ENCODE measurements around the gene COPE.

COPE gene

DNA sequence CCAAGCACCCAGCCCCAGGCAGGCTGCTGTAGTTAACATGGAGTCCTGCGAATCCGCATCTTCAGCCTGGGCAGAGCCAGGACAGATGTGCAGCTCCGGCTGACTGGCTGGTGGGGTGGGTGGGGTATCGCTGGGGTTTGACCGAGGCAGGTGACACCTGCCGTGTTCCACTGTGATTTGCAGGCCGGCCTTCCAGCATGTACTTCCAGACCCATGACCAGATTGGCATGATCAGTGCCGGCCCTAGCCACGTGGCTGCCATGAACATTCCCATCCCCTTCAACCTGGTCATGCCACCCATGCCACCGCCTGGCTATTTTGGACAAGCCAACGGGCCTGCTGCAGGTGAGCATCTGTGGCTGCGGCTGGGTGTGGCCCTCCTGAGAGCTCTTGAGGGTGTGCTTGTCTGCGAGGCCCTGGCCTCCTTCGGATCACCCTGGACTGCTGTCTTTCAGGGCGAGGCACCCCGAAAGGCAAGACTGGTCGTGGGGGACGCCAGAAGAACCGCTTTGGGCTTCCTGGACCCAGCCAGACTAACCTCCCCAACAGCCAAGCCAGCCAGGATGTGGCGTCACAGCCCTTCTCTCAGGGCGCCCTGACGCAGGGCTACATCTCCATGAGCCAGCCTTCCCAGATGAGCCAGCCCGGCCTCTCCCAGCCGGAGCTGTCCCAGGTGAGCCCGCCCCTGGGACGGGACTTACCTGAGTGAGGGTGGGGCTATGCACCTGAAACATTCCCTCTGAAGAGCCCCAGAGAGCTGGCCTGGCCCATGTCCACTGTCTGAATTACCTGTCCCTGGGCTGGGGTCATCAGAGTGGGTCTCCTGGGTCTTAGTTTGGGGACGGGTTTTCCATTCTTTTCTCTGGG, 53.8 kb downstream of the COPE start:
- DNase-seq, result no peak

GRCh38 chr19:18863843-18864362, 55.3 kb downstream of the COPE start:
- no peak for DNase-seq

DNA sequence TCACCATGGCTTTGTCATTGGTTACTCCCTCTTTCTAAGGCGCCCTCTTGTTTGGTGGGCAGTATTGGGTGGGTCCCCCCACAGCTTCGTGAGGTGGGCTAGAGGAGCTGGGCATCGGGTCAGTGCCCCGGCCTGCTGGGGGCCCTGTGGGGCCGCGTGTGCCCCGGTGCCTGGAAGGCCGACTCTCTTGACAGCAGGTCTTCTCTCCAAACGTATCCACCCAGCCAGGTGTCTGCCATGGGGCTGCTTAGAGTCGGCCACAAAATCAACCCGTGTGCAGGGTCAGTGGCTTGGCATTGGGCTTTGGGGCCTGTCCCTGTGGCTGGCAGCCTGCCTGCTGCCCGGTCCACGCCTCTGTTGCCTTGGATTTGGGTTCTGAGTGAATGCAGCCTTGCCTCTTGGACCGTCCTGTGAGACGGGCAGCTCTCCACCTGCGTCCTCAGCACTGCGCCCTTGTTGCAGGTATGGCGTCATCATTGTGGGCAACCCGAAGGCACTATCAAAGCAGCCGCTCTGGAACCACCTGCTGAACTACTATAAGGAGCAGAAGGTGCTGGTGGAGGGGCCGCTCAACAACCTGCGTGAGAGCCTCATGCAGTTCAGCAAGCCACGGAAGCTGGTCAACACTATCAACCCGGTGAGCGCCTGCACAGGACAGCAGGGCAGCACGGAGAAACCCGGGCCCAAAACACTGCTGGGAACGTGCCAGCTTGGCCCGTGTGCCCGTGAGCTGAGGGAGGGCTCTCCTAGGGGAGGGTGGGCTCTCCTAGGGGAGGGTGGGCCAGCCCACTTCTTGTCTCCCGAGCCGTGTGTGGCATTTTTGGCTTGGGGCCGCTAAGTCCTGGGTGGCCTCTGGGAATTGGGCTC, 56.0 kb downstream of the COPE start:
- no peak for DNase-seq

DNA sequence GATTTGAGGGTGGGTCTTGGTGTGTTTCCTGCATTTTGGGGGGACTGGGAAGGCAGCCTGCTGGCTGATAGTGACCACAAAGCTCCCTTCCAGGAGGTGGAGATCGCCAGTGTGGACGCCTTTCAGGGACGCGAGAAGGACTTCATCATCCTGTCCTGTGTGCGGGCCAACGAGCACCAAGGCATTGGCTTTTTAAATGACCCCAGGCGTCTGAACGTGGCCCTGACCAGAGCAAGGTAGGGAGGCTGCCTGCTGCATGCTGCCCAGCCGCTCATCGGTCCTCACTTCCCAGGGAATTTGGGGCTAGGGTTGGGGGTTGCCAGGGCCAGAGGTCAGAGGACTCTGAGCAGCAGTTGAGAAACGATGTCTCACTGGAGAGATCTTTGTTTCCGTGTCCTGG, 57.3 kb downstream of the COPE start:
- DNase-seq, result no peak

- no peak for DNase-seq
Observed at GRCh38 chr19:18861235-18861634, 58.0 kb downstream of the COPE start.

DNA sequence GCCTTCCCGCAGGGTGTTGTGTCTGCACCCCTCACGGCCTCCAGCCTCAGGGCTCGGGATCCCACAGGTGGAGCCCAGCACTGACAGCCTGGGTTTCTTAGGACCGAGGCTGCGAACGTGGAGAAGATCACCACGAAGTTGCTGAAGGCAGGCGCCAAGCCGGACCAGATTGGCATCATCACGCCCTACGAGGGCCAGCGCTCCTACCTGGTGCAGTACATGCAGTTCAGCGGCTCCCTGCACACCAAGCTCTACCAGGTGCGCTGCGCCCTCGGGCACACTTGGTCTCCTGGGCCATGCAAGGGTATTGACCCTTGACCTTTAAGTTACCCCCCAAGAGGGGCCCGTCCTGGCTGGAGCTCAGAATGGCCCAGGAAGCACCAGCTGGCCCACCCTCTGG, 58.5 kb downstream of the COPE start:
- no peak for DNase-seq

GRCh38 chr19:18860302-18860700, 58.9 kb downstream of the COPE start:
- DNase-seq, result no peak

GRCh38 chr19:18859676-18860301, 59.4 kb downstream of the COPE start:
- no peak for DNase-seq

- no peak for DNase-seq
Observed at GRCh38 chr19:18858906-18859646, 60.1 kb downstream of the COPE start.

GRCh38 chr19:18857223-18857622, 62.0 kb downstream of the COPE start:
- no peak for DNase-seq

GRCh38 chr19:18856385-18857126, 62.6 kb downstream of the COPE start:
- no peak for DNase-seq

DNA sequence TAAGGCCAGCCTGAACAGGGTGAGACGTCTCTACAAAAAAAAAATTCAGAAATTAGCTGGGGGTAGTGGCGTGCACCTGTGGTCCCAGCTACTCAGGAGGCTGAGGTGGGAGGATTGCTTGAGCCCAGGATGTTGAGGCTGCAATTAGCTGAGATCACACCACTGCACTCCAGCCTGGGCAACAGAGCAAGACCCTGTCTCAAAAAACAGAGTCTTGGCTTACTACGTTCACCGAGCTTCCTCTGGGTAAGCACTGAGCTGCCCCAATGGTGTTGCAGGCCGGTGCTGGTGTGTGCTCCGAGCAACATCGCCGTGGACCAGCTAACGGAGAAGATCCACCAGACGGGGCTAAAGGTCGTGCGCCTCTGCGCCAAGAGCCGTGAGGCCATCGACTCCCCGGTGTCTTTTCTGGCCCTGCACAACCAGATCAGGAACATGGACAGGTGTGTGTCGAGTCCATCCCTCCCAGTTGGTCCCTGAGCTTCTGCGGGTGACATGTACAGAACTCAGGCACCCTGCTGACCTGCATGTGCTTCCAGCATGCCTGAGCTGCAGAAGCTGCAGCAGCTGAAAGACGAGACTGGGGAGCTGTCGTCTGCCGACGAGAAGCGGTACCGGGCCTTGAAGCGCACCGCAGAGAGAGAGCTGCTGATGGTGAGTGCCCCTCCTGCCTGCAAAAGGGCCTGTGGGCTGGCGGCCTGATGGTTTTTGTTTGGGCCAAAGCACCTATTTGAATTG, 63.4 kb downstream of the COPE start:
- DNase-seq, result no peak

GRCh38 chr19:18854982-18855381, 64.2 kb downstream of the COPE start:
- DNase-seq, result no peak

DNA sequence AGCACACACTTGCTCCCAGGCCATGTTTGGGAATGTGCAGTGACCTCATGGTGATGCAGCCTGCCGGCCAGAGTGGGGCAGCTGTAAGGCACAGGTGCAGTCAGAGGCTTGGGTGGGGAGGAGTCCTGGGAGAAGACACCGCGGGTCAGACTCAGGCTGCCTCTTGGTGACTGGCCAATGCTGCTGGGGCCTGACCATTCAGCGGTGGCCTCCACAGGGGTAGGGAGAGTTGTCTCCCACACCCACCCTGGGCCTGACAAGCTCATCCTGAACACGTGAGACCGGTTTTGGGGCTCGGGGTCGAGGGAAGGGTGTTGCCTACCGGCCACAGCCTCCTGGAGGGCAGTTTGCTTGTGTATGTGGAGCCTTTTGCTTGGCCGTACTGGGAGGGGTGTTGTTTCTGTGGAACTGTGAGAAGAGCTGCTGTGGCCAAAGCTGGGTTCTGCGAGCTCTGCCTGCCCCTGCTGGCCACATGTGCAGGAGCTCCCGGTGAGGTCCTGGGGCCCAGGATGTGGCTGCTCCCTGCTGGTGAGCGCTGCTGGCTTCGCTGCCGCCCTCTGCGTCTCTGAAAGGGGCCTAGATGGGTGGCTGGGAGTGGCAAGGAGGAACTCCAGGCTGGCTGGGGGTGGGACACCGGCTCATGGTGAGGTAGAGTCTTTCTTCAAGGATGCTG, 65.3 kb downstream of the COPE start:
- no peak for DNase-seq

GRCh38 chr19:18852648-18853047, 66.5 kb downstream of the COPE start:
- no peak for DNase-seq

GRCh38 chr19:18851673-18852325, 67.4 kb downstream of the COPE start:
- no peak for DNase-seq

GRCh38 chr19:18850471-18851375, 68.5 kb downstream of the COPE start:
- DNase-seq, result no peak

DNA sequence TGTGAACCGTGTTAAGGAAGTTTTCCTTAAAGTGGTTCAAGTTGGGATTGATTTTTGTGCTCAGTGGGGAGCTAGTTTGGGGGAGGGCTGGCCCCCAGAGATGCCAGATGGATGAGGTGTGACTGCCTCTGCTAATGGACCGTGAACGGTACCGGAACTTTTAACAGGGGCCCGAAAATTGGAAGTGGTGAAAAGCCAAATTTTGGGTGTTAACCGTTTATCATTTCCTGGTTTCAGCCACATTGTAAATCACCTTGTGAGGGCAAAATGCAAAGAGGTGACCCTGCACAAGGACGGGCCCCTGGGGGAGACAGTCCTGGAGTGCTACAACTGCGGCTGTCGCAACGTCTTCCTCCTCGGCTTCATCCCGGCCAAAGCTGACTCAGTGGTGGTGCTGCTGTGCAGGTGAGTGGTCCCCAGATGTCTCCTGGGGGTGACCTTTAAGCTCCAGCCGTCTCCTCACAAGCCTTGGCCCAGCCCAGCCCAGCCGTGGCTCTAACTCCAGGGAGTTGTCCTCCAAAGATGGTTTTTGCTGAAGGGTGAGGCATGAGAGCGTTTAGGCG, 69.3 kb downstream of the COPE start:
- DNase-seq, result no peak
